Measurements from ENCODE around the gene VPS29. TPM values are rescaled to one million over a fixed set of nuclear protein-coding genes. Genes with fewer than 3 reads are reported as not detected.

The VPS29 gene
- total and polyA plus RNA-seq, 2 of the 8 experiments (the other 6 are each of a cell fraction or from before 2014, with no cell fraction given): 59.0 to 74.6 TPM

DNA sequence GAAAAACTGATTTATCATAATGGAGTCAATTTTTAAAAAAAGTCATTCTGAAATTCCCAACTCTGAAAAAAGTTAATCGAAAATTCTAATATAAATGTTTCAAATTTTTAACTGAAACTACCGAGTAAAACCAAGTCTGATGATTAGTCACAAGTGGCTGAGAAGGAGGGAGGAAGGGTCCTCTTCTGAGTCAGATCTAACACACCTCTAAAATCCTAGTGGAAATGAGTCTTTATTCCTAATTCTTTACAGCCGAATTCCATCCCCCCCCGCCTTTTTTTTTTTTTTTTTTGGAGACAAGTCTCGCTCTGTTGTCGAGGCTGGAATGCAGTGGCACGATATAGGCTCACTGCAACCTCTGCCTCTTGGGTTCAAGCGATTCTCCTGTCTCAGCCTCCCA is 38.1 kb upstream of the VPS29 start (continued):
- TF ChIP-seq CHD7 (IDR thresholded peaks at IDR 0.05; ENCODE audit: insufficient replicate concordance, low read length): no peak
- TF ChIP-seq BACH1 (IDR thresholded peaks at IDR 0.05; ENCODE audit: low read length): no peak
- TF ChIP-seq RBBP5 (IDR thresholded peaks at IDR 0.05; ENCODE audit: borderline replicate concordance, low read depth, low read length): no peak
- no peak for TF ChIP-seq SRF (IDR thresholded peaks at IDR 0.05; ENCODE audit: low read depth, low read length)
- TF ChIP-seq ATF2 (IDR thresholded peaks at IDR 0.05; ENCODE audit: low read length): no peak
- no peak for TF ChIP-seq SIX5 (IDR thresholded peaks at IDR 0.05; ENCODE audit: low read depth, low read length)
- TF ChIP-seq, protein P1, sequence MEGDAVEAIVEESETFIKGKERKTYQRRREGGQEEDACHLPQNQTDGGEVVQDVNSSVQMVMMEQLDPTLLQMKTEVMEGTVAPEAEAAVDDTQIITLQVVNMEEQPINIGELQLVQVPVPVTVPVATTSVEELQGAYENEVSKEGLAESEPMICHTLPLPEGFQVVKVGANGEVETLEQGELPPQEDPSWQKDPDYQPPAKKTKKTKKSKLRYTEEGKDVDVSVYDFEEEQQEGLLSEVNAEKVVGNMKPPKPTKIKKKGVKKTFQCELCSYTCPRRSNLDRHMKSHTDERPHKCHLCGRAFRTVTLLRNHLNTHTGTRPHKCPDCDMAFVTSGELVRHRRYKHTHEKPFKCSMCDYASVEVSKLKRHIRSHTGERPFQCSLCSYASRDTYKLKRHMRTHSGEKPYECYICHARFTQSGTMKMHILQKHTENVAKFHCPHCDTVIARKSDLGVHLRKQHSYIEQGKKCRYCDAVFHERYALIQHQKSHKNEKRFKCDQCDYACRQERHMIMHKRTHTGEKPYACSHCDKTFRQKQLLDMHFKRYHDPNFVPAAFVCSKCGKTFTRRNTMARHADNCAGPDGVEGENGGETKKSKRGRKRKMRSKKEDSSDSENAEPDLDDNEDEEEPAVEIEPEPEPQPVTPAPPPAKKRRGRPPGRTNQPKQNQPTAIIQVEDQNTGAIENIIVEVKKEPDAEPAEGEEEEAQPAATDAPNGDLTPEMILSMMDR (IDR thresholded peaks at IDR 0.05; ENCODE audit: control extremely low read depth in 1 of 3, insufficient read depth in 1 of 3, low read depth in 1 of 3, low read length in 3 of 3): no peak
